Measurements from ENCODE around the gene OSBPL1A. TPM values are rescaled to one million over a fixed set of nuclear protein-coding genes. Genes with fewer than 3 reads are reported as not detected.

The OSBPL1A gene
- 10 to 100 TPM; 57.0 to 86.7 TPM for total RNA-seq

GRCh38 chr18:24397694-24398368 is at the start of gene OSBPL1A:
OSBPL1A (minus strand) TSS chr18:24397824; CDS start chr18:24377533, 20,291 bp downstream.
- DNase-seq (ENCODE audit: low spot score), result peak; percentile 90
- Histone ChIP-seq H3K27ac (peak within 1 kb of the TSS; percentile 80 to 87), H3K4me1 (peaks cover 0 to 10% of the 10 kb centered on the region in 2 donors), H3K27me3 (no peaks in the 10 kb centered on the region), H3K36me3 (no peaks in the 10 kb centered on the region), H3K4me3 (peak within 1 kb of the TSS; percentile 62 to 77), H3K9me3 (no peaks in the 10 kb centered on the region)
- TF ChIP-seq, protein P1, sequence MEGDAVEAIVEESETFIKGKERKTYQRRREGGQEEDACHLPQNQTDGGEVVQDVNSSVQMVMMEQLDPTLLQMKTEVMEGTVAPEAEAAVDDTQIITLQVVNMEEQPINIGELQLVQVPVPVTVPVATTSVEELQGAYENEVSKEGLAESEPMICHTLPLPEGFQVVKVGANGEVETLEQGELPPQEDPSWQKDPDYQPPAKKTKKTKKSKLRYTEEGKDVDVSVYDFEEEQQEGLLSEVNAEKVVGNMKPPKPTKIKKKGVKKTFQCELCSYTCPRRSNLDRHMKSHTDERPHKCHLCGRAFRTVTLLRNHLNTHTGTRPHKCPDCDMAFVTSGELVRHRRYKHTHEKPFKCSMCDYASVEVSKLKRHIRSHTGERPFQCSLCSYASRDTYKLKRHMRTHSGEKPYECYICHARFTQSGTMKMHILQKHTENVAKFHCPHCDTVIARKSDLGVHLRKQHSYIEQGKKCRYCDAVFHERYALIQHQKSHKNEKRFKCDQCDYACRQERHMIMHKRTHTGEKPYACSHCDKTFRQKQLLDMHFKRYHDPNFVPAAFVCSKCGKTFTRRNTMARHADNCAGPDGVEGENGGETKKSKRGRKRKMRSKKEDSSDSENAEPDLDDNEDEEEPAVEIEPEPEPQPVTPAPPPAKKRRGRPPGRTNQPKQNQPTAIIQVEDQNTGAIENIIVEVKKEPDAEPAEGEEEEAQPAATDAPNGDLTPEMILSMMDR (IDR thresholded peaks at IDR 0.05), result no peak

GRCh38 chr18:24446953-24447538 is 49.4 kb upstream of the OSBPL1A start:
- no peaks in the 10 kb centered on the region for H3K9me3 ChIP-seq
- TF ChIP-seq, protein P1 (IDR thresholded peaks at IDR 0.05), result no peak
- no peak overlapping the region for H3K27ac ChIP-seq
- H3K27me3 ChIP-seq, result no peaks in the 10 kb centered on the region
- H3K4me3 ChIP-seq, result no peak overlapping the region
- DNase-seq (ENCODE audit: low spot score), result no peak
- no peaks in the 10 kb centered on the region for H3K4me1 ChIP-seq
- H3K36me3 ChIP-seq, result peaks cover 44% of the 10 kb centered on the region

DNA sequence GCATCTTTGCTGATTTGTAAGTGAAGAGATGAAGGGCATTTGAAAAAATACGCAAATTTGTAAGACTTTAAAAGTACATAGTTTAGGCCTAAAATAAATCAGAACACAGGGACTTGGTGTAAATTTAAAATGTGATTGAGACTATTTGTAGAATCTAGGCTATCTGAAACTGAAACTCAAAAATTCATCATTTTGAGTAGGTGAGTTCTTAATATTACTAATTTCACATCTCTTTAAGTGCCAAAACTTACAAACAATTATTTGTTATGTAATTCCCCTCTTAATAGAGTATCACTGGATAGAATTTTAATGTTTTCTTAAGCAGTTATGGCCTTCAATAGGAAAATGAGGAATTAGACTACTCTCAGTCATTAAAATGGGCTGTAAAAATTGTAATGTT is 48.8 kb upstream of the OSBPL1A start:
- no peak for DNase-seq (ENCODE audit: low spot score)
- no peaks in the 10 kb centered on the region for H3K9me3 ChIP-seq
- H3K27ac ChIP-seq, result no peak overlapping the region
- TF ChIP-seq, protein P1 (IDR thresholded peaks at IDR 0.05), result no peak
- no peaks in the 10 kb centered on the region for H3K4me1 ChIP-seq
- no peak overlapping the region for H3K4me3 ChIP-seq
- no peaks in the 10 kb centered on the region for H3K27me3 ChIP-seq
- peaks cover 50% of the 10 kb centered on the region for H3K36me3 ChIP-seq

DNA sequence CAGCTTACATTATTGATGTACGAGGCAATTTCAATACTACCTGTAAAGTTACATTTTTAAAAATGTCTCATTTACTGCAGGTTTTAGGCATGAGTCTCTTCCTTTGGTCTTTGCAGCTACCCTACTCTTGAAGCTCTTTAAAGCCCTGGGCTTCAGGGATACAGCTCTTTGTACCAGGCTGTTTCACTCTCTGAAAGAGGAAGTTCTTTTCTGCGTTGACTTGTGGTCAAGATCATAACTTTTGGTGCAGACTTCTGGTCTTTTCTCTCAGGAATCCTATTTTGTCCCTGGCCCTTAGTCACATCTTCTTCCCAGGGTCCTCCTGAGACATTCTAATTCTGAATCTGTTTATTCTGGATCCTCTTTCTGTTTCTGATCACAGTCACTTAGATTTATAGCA is 46.2 kb upstream of the OSBPL1A start:
- TF ChIP-seq, protein P1 (IDR thresholded peaks at IDR 0.05), result no peak
- DNase-seq (ENCODE audit: low spot score), result no peak
- Histone ChIP-seq H3K4me3 (no peak overlapping the region), H3K4me1 (no peaks in the 10 kb centered on the region), H3K27ac (no peak overlapping the region), H3K36me3 (peaks cover 36% of the 10 kb centered on the region), H3K9me3 (no peaks in the 10 kb centered on the region), H3K27me3 (no peaks in the 10 kb centered on the region)

- no peaks in the 10 kb centered on the region for H3K9me3 ChIP-seq
- H3K4me3 ChIP-seq, result no peak overlapping the region
- no peak for DNase-seq (ENCODE audit: low spot score)
- H3K4me1 ChIP-seq, result no peaks in the 10 kb centered on the region
- H3K27me3 ChIP-seq, result no peaks in the 10 kb centered on the region
- TF ChIP-seq, protein P1 (IDR thresholded peaks at IDR 0.05), result no peak
- H3K36me3 ChIP-seq, result peaks cover 16% of the 10 kb centered on the region
- H3K27ac ChIP-seq, result no peak overlapping the region
These were observed 39.3 kb upstream of the OSBPL1A start for GRCh38 chr18:24436939-24437338.

All from right atrium auricular region (tissue), 2 donors.